Neural progenitor cell (in vitro differentiated cells): ENCODE results near the gene KISS1R.

Experiments
- CTCF ChIP-seq: fragments of 200-600 bp; sonication (generic); IDR thresholded peaks from 2 replicates; pipeline ENCODE4 v1.5.1; 2017; ENCODE audit warnings: antibody characterized with exemption, mild to moderate bottlenecking
- EZH2phosphoT487 ChIP-seq: fragments of 200-600 bp; sonication (generic); IDR thresholded peaks from 2 replicates; pipeline ENCODE4 v1.6.1; 2017; ENCODE audit warnings: antibody characterized with exemption

GRCh38 chr19:963486-963951, 46.4 kb downstream of the KISS1R start:
- TF ChIP-seq CTCF (no peak), EZH2phosphoT487 (no peak)
